RWPE1 (cell line): Measurements from ENCODE around the gene MYLK.
A peak's percentile ranks its signal among the peaks of the same experiment; 100 is the strongest.

Experiments used
- CTCF ChIA-PET: fragments of 350-600 bp; sonication (Branson Sonifier 250); formaldehyde crosslinking; extraction: SDS; loops from one replicate; lab custom pipeline; 2021; lab: Yijun Ruan, JAX
- POLR2A ChIA-PET: fragments of 400-600 bp; formaldehyde crosslinking; extraction: SDS; loops from one replicate; lab custom pipeline; 2020; ENCODE audit warnings: antibody characterized with exemption; ENCODE audit not compliant: low non-redundant PET; lab: Yijun Ruan, JAX
- DNase-seq: peaks from one replicate; pipeline ENCODE4 v3.0.0; 2012; ENCODE audit warnings: low spot score
- H3K27ac ChIP-seq: fragments of 450-650 bp; 2 replicates; pipeline ENCODE4 v1.5.1; 2017
- CTCF ChIP-seq: fragments of 450-650 bp; conservative IDR thresholded peaks from 2 replicates; pipeline ENCODE4 v1.5.1; 2017; ENCODE audit warnings: low read depth, mild to moderate bottlenecking

MYLK gene

GRCh38 chr3:123792473-123793201 is 91.5 kb downstream of the MYLK start:
- POLR2A ChIA-PET = no interaction called here
- TF ChIP-seq CTCF = no peak
- peak; percentile 38 for DNase-seq
- no peak overlapping the region for H3K27ac ChIP-seq
- CTCF ChIA-PET = no interaction called here

GRCh38 chr3:123791898-123792297 is 92.2 kb downstream of the MYLK start:
- ChIA-PET POLR2A (no interaction called here), CTCF (no interaction called here)
- no peak overlapping the region for H3K27ac ChIP-seq
- DNase-seq = no peak
- TF ChIP-seq CTCF = no peak

- TF ChIP-seq CTCF = no peak
- CTCF ChIA-PET = no interaction called here
- no peak for DNase-seq
- POLR2A ChIA-PET = no interaction called here
- H3K27ac ChIP-seq = no peak overlapping the region
Measured at GRCh38 chr3:123791417-123791816, 92.7 kb downstream of the MYLK start.

- DNase-seq = no peak
- no peak overlapping the region for H3K27ac ChIP-seq
- POLR2A ChIA-PET = no interaction called here
- CTCF ChIA-PET = interaction anchor here (0.6 kb wide), 1 partner anchor 29 kb away, joined by 3 read pairs; no protein-coding TSS in a partner anchor
- TF ChIP-seq CTCF = no peak
Measured at GRCh38 chr3:123791073-123791370, 93.1 kb downstream of the MYLK start.

GRCh38 chr3:123790254-123791072 is 93.7 kb downstream of the MYLK start:
- no peak for DNase-seq
- ChIA-PET POLR2A (no interaction called here), CTCF (interaction anchor here (0.6 kb wide), 1 partner anchor 29 kb away, joined by 3 read pairs; no protein-coding TSS in a partner anchor)
- H3K27ac ChIP-seq = no peak overlapping the region
- no peak for TF ChIP-seq CTCF

GRCh38 chr3:123789760-123790159 is 94.4 kb downstream of the MYLK start:
- ChIA-PET POLR2A (no interaction called here), CTCF (no interaction called here)
- no peak for TF ChIP-seq CTCF
- no peak overlapping the region for H3K27ac ChIP-seq
- DNase-seq = no peak
